ENCODE results near the gene SLC9A7. TPM values are rescaled to one million over a fixed set of nuclear protein-coding genes. Genes with fewer than 3 reads are reported as not detected.
A peak's percentile ranks its signal among the peaks of the same experiment; 100 is the strongest.

SLC9A7 gene
- total RNA-seq, 1 experiment from 2014 or later, result 13.1 TPM

GRCh38 chrX:46777971-46778810 is 19.3 kb upstream of the SLC9A7 start:
- DNase-seq (ENCODE audit: low spot score), result peak; percentile 19
- Histone ChIP-seq H3K4me1 (ENCODE audit: insufficient read depth, low read length, poor library complexity, severe bottlenecking) (no peaks in the 10 kb centered on the region), H3K36me3 (ENCODE audit: insufficient read depth, low read length, poor library complexity, severe bottlenecking) (no peaks in the 10 kb centered on the region), H3K4me3 (ENCODE audit: low read depth, low read length, poor library complexity, severe bottlenecking) (no peak overlapping the region), H3K27ac (ENCODE audit: low read depth, low read length, poor library complexity, severe bottlenecking) (no peak overlapping the region), H3K27me3 (replicated peaks; ENCODE audit: insufficient read depth, low read depth, low read length, poor library complexity) (no peaks in the 10 kb centered on the region), H3K9me3 (ENCODE audit: low read depth, low read length, poor library complexity, severe bottlenecking) (no peaks in the 10 kb centered on the region)
- no TSS peak for BruUV-seq (replicated peaks)
- ChIA-PET CTCF (no interaction called here), POLR2A (ENCODE audit: low non-redundant PET) (no interaction called here)
- TF ChIP-seq CTCF (conservative IDR thresholded peaks at IDR 0.05; ENCODE audit: low read depth, low read length), result no peak
- TF ChIP-seq EZH2 (IDR thresholded peaks at IDR 0.05; ENCODE audit: borderline replicate concordance, low read depth, low read length, poor library complexity, severe bottlenecking), result no peak
- intact Hi-C loops (cut with micrococcal nuclease; ENCODE audit: unreplicated experiment), result no loop called here

- H3K4me3 ChIP-seq (ENCODE audit: low read depth, low read length, poor library complexity, severe bottlenecking), result no peak overlapping the region
- H3K36me3 ChIP-seq (ENCODE audit: insufficient read depth, low read length, poor library complexity, severe bottlenecking), result no peaks in the 10 kb centered on the region
- TF ChIP-seq EZH2 (IDR thresholded peaks at IDR 0.05; ENCODE audit: borderline replicate concordance, low read depth, low read length, poor library complexity, severe bottlenecking), result no peak
- no peak for TF ChIP-seq CTCF (conservative IDR thresholded peaks at IDR 0.05; ENCODE audit: low read depth, low read length)
- DNase-seq (ENCODE audit: low spot score), result no peak
- no peaks in the 10 kb centered on the region for H3K27me3 ChIP-seq (replicated peaks; ENCODE audit: insufficient read depth, low read depth, low read length, poor library complexity)
- BruUV-seq (replicated peaks), result no TSS peak
- no peaks in the 10 kb centered on the region for H3K4me1 ChIP-seq (ENCODE audit: insufficient read depth, low read length, poor library complexity, severe bottlenecking)
- H3K27ac ChIP-seq (ENCODE audit: low read depth, low read length, poor library complexity, severe bottlenecking), result no peak overlapping the region
- CTCF ChIA-PET, result no interaction called here
- H3K9me3 ChIP-seq (ENCODE audit: low read depth, low read length, poor library complexity, severe bottlenecking), result no peaks in the 10 kb centered on the region
- POLR2A ChIA-PET (ENCODE audit: low non-redundant PET), result no interaction called here
- intact Hi-C loops (cut with micrococcal nuclease; ENCODE audit: unreplicated experiment), result no loop called here
These were observed 11.9 kb upstream of the SLC9A7 start for GRCh38 chrX:46770817-46771163.

GRCh38 chrX:46770000-46770816 is 11.3 kb upstream of the SLC9A7 start:
- Histone ChIP-seq H3K36me3 (ENCODE audit: insufficient read depth, low read length, poor library complexity, severe bottlenecking) (no peaks in the 10 kb centered on the region), H3K4me3 (ENCODE audit: low read depth, low read length, poor library complexity, severe bottlenecking) (no peak overlapping the region), H3K9me3 (ENCODE audit: low read depth, low read length, poor library complexity, severe bottlenecking) (no peaks in the 10 kb centered on the region), H3K27ac (ENCODE audit: low read depth, low read length, poor library complexity, severe bottlenecking) (no peak overlapping the region), H3K27me3 (replicated peaks; ENCODE audit: insufficient read depth, low read depth, low read length, poor library complexity) (no peaks in the 10 kb centered on the region), H3K4me1 (ENCODE audit: insufficient read depth, low read length, poor library complexity, severe bottlenecking) (no peaks in the 10 kb centered on the region)
- DNase-seq (ENCODE audit: low spot score), result peak; percentile 52
- intact Hi-C loops (cut with micrococcal nuclease; ENCODE audit: unreplicated experiment), result no loop called here
- no TSS peak for BruUV-seq (replicated peaks)
- TF ChIP-seq EZH2 (IDR thresholded peaks at IDR 0.05; ENCODE audit: borderline replicate concordance, low read depth, low read length, poor library complexity, severe bottlenecking) (no peak), CTCF (conservative IDR thresholded peaks at IDR 0.05; ENCODE audit: low read depth, low read length) (no peak)
- POLR2A ChIA-PET (ENCODE audit: low non-redundant PET), result no interaction called here
- CTCF ChIA-PET, result no interaction called here

Measured in A673 (cell line).